ENCODE results near the gene XIRP2.

DNA sequence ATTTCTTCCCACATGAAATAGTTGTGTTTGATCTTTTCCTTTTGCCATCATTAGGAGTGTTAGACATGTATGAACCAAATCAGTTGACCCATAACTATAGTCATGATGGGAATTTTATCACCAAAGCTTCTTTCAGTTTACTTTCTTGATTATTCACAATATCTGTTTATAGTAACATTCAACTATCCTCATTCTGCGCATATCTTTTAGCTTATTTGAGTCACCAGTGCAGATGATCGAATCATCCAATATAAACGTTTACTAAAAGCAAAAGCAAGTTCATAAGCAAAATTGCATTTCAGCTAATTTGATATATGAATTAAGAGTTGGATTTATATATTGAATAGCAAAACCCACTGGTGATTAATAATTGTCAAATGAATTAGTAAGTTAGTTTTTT lies 216.4 kb downstream of the XIRP2 start:
- TF ChIP-seq, protein P1, sequence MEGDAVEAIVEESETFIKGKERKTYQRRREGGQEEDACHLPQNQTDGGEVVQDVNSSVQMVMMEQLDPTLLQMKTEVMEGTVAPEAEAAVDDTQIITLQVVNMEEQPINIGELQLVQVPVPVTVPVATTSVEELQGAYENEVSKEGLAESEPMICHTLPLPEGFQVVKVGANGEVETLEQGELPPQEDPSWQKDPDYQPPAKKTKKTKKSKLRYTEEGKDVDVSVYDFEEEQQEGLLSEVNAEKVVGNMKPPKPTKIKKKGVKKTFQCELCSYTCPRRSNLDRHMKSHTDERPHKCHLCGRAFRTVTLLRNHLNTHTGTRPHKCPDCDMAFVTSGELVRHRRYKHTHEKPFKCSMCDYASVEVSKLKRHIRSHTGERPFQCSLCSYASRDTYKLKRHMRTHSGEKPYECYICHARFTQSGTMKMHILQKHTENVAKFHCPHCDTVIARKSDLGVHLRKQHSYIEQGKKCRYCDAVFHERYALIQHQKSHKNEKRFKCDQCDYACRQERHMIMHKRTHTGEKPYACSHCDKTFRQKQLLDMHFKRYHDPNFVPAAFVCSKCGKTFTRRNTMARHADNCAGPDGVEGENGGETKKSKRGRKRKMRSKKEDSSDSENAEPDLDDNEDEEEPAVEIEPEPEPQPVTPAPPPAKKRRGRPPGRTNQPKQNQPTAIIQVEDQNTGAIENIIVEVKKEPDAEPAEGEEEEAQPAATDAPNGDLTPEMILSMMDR (IDR thresholded peaks at IDR 0.05 in 2 of 3, conservative IDR thresholded peaks at IDR 0.05 in 1 of 3; ENCODE audit: borderline replicate concordance in 1 of 3, insufficient read depth in 1 of 3, low read depth in 2 of 3, low read length in 2 of 3): no peak
- no peak for TF ChIP-seq RAD21 (IDR thresholded peaks at IDR 0.05; ENCODE audit: low read depth)
- no peak for TF ChIP-seq YY1 (IDR thresholded peaks at IDR 0.05; ENCODE audit: extremely low read depth, insufficient replicate concordance, low read depth, low read length)
- TF ChIP-seq, protein P2, sequence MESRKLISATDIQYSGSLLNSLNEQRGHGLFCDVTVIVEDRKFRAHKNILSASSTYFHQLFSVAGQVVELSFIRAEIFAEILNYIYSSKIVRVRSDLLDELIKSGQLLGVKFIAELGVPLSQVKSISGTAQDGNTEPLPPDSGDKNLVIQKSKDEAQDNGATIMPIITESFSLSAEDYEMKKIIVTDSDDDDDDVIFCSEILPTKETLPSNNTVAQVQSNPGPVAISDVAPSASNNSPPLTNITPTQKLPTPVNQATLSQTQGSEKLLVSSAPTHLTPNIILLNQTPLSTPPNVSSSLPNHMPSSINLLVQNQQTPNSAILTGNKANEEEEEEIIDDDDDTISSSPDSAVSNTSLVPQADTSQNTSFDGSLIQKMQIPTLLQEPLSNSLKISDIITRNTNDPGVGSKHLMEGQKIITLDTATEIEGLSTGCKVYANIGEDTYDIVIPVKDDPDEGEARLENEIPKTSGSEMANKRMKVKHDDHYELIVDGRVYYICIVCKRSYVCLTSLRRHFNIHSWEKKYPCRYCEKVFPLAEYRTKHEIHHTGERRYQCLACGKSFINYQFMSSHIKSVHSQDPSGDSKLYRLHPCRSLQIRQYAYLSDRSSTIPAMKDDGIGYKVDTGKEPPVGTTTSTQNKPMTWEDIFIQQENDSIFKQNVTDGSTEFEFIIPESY (IDR thresholded peaks at IDR 0.05; ENCODE audit: extremely low read depth, insufficient replicate concordance, low read length): no peak
